ENCODE results near the gene MCM10.

MCM10 gene

DNA sequence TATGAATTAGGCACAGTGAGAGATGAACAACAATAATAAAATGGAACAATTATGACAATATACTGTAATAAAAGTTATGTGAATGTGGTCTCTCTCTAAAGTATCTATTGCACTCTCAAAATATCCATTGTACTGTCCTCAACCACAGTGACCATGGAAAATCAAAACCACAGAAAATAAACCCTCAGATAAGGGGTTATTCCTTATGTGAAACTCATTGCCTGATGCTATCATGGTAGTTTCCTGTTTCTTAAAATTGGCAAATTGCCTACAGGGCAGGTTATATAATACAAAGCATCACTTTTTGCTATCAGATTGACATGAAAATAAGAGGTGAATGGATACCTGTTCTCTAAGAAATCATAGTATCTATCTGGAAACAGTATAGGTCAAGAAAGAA is 3.8 kb downstream of the MCM10 start:
- no peak overlapping the region for H3K4me3 ChIP-seq (ENCODE audit: low read depth, low read length)
- no peak for DNase-seq (ENCODE audit: low read depth)
- TF ChIP-seq MAX (IDR thresholded peaks at IDR 0.05; ENCODE audit: low read depth, low read length) (no peak), POLR2A (IDR thresholded peaks at IDR 0.05; ENCODE audit: extremely low read depth, insufficient read length) (no peak), MYC (IDR thresholded peaks at IDR 0.05; ENCODE audit: low read depth, low read length) (no peak), CTCF (IDR thresholded peaks at IDR 0.05; ENCODE audit: low read depth, low read length) (no peak)

DNA sequence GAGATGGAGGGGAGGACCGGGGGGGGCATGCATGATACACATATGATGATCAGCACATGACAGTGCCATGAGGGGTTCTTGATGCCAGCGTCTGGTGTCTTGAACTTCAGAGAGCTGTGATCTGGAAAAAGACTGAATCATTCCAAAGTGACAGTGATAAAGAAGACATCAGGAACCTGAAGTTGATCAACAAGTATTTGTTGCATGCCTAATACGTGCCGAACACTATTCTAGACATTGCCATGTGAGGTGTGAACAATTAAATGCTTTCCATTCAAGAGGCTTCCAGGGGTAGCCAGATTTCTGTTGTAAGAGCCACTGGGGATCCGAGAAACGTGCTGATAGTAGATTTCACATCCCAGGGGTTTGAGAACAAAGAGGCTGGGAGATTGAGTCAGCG is 6.2 kb downstream of the MCM10 start:
- no peak for DNase-seq (ENCODE audit: low read depth)
- H3K4me3 ChIP-seq (ENCODE audit: low read depth, low read length), result no peak overlapping the region
- TF ChIP-seq POLR2A (IDR thresholded peaks at IDR 0.05; ENCODE audit: extremely low read depth, insufficient read length) (no peak), MAX (IDR thresholded peaks at IDR 0.05; ENCODE audit: low read depth, low read length) (no peak), CTCF (IDR thresholded peaks at IDR 0.05; ENCODE audit: low read depth, low read length) (no peak), MYC (IDR thresholded peaks at IDR 0.05; ENCODE audit: low read depth, low read length) (no peak)

DNA sequence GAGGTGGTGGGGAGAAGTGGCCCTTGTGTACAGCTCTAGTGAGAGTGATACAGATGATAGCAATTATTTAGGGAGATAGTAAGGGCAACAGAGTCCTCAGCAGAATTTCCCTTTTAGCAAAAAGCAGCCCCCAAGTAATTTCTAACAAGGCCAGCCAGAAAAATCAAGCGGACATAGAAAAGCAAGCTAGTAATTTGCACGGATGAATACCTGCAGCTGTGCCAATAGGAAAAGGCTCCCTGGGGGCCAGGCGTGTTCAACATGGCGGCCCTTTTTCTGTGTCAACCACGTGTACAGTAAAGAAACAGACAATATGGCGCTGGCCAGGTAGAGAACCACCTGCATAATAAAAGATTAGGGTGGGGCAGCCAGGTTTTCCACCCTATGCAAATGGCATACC is 7.4 kb downstream of the MCM10 start:
- DNase-seq (ENCODE audit: low read depth), result no peak
- no peak for TF ChIP-seq MAX (IDR thresholded peaks at IDR 0.05; ENCODE audit: low read depth, low read length)
- TF ChIP-seq CTCF (IDR thresholded peaks at IDR 0.05; ENCODE audit: low read depth, low read length), result no peak
- TF ChIP-seq POLR2A (IDR thresholded peaks at IDR 0.05; ENCODE audit: extremely low read depth, insufficient read length), result no peak
- no peak for TF ChIP-seq MYC (IDR thresholded peaks at IDR 0.05; ENCODE audit: low read depth, low read length)
- H3K4me3 ChIP-seq (ENCODE audit: low read depth, low read length), result no peak overlapping the region

GRCh38 chr10:13173616-13174015 is 12.3 kb downstream of the MCM10 start:
- TF ChIP-seq CTCF (IDR thresholded peaks at IDR 0.05; ENCODE audit: low read depth, low read length), result no peak
- no peak for TF ChIP-seq MAX (IDR thresholded peaks at IDR 0.05; ENCODE audit: low read depth, low read length)
- TF ChIP-seq MYC (IDR thresholded peaks at IDR 0.05; ENCODE audit: low read depth, low read length), result no peak
- no peak for TF ChIP-seq POLR2A (IDR thresholded peaks at IDR 0.05; ENCODE audit: extremely low read depth, insufficient read length)
- no peak overlapping the region for H3K4me3 ChIP-seq (ENCODE audit: low read depth, low read length)
- DNase-seq (ENCODE audit: low read depth), result no peak

- H3K4me3 ChIP-seq (ENCODE audit: low read depth, low read length), result no peak overlapping the region
- TF ChIP-seq MAX (IDR thresholded peaks at IDR 0.05; ENCODE audit: low read depth, low read length) (no peak), MYC (IDR thresholded peaks at IDR 0.05; ENCODE audit: low read depth, low read length) (no peak), CTCF (IDR thresholded peaks at IDR 0.05; ENCODE audit: low read depth, low read length) (no peak), POLR2A (IDR thresholded peaks at IDR 0.05; ENCODE audit: extremely low read depth, insufficient read length) (no peak)
- DNase-seq (ENCODE audit: low read depth), result no peak
These were observed 19.4 kb downstream of the MCM10 start for GRCh38 chr10:13180788-13181187.

DNA sequence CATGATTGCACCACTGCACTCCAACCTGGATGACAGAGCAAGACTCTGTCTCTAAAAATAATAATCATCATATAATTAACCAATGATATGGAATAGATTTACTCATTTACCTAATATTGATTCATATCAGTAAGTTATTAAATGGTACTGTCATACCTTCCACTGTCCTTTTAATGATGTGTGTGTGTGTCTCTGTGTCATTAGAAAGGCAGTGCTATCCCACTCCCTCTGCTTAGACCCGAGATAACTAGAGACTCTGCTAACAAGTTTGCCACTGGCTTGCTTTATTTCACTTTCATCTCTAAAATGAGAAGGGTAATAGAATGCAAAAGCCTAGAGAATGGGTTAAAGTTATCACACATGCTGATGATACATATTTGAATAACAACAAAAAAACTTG is 21.1 kb downstream of the MCM10 start:
- TF ChIP-seq POLR2A (IDR thresholded peaks at IDR 0.05; ENCODE audit: extremely low read depth, insufficient read length), result no peak
- no peak for TF ChIP-seq MYC (IDR thresholded peaks at IDR 0.05; ENCODE audit: low read depth, low read length)
- no peak for TF ChIP-seq MAX (IDR thresholded peaks at IDR 0.05; ENCODE audit: low read depth, low read length)
- no peak for TF ChIP-seq CTCF (IDR thresholded peaks at IDR 0.05; ENCODE audit: low read depth, low read length)
- H3K4me3 ChIP-seq (ENCODE audit: low read depth, low read length), result no peak overlapping the region
- no peak for DNase-seq (ENCODE audit: low read depth)

Measured in NB4 (cell line).